Middle frontal gyrus (tissue), 1 donor: ENCODE data around the gene RSRC1.

Source experiments
- DNase-seq: peaks from one replicate; pipeline ENCODE4 v3.0.0-alpha.2; 2015; ENCODE audit warnings: low spot score; ENCODE audit errors: extremely low spot score

The RSRC1 gene

DNA sequence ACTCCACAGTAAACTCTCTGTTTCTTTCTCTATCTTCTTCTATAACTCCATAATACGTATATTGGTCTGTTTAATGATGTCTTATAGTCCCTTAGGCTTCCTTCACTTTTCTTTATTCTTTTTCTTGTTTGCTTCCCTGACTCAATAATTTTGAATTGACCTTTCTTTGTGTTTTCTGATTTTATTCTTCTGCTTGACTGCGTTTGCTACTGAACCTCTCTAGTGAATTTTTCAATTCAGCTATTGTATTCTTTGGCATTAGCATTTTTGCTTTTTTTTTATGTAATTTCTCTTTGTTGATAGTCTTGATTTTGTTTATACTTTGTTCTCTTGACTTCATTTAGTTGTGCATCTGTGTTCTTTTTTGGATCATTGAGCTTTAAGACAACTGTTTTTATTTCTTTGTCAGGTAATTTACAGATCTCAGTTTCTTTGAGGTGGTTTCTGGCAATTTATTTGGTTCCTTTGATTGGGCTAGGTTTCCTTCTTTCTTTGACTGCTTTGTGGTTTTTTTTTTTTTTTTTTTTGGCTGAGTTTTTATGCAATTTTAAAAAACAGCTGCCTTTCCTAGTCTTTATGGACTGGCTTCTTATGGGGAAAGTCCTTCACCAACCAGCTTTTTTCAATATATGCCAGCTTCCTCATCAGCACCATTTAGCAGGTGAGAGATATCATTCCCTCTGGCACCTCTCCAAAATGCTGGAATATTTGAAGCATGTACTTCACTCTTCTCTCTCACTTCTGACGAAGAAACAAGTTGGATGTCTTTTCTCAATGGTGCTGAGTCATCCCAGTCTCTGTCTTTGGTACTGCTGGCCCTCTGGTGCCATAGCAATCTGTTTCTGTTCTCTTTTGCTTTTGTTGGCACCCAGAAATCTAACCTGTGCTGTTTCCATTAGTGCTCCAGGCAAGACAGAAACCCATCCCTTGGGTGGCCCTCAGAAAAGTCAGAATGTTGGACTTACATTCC, 17.6 kb downstream of the RSRC1 start:
- no peak for DNase-seq

DNA sequence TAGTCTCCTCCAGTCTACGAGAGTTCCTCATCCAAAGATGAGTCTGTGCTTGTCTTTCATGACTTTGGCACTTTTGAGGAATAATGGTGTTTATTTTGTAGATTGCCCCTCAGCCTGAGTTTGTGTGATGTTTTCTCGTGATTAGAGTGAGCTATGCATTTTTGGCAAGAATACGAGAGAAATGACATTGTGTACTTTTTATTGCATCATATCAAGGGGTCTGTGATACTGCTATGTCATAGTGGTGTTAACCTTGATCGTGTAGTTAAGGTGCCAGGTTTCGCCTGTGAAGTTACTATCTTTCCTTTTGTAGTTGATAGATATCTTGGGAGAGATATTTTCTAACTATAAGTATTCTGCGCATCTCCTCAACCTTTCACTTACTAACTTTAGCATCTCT, 18.9 kb downstream of the RSRC1 start:
- DNase-seq = no peak

DNA sequence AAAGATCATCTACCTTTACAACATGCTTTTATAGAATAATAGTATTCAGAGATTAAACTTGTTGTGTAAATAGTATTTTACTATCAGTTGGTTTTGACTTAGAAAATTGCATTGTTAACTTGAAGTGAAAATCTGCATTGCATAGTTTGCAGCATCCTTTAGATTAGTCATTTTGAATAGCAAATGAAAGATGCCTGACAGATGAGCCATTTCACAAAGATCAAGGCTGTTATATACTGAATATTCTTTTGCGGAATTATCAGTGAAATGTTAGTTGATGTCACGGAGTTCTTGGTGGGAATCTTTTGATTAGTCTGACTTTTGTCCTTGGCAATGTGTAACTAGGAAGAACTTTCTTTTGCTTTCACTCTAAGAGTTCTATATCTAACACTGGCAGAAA, 24.5 kb downstream of the RSRC1 start:
- no peak for DNase-seq

DNA sequence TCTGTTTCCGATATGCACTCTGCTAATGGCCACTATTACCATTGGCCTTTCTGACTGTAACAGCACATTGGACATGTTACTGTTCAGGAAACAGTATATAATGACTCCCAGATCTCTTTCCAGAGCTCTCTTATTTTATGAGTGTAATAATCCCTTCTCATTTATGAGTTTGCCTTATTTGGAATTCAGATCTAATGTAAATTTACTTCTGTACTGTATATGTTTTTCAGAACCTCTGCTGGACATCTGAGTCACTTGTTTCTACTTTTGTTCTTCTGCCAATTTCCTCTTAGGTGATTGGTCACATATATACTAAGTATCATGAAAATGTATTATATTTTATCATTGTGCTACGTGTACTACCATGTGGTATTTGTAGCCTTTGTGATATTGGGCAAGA, 30.5 kb downstream of the RSRC1 start:
- DNase-seq = no peak

DNA sequence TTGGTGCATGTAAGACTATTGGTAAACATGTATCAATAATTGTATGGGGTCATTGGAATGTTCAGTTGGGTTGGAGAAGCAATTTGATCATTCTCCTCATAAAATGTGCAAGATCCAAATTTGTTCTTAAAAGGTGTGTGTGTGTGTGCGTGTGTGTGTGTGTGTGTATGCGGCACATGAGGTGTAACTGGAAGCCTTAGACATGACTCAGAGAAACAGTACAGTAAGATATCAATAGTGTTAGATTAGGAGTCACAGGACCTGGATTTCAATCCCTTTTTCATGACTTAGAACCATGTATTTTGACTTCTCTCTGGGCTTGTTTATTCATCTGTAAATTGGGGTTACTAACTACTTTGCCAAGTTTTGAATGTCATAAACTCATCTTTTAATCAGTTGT, 38.3 kb downstream of the RSRC1 start:
- no peak for DNase-seq

DNA sequence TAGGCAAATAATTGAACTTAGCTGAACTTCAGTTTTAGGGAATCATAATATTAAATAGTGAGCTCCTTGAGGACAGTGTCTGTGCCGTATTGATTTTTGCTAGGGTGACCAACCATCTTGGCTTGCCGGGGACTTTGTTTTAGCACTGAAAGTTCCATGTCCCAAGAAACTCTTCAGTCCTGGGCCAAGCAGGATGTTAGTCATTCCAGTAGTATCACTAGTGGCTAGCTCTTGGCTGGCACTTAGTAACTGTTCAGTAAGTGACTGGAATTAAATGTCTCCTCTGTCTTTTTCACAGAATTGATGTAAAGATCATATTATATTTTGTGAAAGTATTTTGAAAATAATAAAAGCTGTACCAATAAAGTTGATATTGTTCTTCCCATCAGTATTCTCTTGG, 42.3 kb downstream of the RSRC1 start:
- no peak for DNase-seq

DNA sequence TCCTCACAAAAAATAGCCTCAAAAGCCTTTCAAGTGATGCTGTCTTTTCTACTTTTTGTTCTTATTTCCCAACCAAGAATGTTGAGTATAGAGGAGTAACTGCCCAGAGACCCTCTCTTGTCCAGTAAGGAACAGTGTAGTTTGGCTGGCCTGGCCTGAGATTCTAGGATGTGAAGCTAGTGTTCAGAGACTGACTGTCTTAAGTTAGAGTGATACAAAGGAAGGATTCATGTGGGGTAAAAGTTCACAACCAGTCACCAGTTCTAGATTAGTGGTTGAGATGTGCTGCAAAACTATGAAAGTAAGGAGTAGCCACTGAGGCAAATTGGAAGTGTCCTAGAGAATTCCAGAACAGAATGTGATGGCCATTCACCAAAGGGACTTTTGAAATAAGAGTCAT, 49.1 kb downstream of the RSRC1 start:
- DNase-seq = no peak

DNA sequence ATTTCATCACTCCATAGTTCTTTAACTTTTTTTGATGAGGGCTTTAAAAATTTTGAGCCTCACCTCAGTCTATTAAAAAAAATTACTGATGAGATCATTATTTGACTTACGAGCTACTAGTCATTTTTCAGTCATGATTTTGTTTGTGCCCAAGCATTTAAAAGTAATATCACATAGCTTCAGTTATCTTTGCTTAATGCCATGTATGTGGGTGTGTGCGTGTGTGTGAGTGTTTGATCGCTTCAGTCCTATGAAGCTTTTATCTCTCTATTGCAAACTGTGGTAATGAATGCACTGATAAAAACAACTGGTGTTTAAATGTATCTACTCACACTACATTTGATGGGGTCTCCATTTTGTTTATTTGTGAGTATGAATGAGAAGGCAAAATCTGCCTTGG, 49.8 kb downstream of the RSRC1 start:
- no peak for DNase-seq

DNA sequence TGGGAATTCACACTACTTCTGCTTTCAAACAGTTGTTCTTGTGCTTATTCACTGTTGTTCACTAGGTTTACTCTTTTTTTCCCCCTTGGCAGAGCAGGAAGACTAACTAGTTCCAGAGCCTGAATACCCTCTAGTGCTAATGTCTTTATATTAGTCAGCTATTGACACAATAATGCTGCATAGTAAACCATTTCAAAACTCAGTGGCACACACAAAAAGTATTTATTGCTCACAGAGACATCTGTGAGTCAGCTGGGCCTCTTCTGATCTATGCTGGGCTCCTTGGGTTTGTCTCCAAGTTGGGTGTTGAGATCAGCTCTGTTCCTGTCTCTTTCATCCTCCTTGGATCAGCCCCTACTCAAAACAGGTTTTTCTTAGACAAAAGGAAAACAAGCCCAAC, 51.1 kb downstream of the RSRC1 start:
- DNase-seq = no peak

DNA sequence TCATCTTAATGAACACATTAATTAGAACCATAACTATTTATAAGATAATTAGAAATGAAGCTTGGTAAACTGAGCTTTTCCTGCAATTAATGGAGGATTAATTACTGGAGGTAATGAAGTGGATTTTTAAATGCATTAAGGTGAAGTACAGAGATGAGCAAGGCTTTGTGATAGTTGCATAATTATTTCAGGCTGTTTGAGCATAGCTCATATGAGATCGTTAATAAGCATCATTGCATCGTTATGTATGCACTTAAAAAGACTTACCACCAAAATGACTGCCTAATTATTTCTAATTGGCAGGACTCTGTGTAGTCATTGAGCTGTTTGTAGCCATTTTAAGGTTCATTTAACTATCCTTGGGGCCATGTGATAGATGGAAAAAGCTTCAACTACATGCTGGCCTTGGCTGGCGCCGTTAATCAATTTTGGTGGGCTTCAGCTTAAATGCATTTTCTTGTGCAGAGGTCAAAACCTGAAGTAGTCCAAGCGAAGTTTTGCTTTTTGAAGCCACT, 55.3 kb downstream of the RSRC1 start:
- DNase-seq = no peak

DNA sequence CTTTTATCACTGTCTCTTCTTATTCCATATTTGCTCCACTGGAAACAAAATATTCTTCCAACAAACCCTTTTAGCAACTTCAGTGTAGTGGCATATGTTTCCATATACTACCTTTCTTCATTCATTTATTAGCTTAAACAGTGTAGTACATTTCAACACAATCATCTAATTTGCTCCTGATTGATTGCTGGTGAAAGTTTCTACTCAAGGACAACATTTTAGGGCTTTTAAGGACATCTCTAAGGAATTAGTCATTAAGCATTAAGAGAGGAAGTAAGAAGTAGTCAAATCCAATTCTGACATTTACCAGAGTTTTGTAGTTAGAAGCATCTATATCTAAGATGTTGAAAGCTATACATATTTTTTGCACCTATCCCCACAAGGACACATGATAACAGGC, 55.8 kb downstream of the RSRC1 start:
- no peak for DNase-seq

DNA sequence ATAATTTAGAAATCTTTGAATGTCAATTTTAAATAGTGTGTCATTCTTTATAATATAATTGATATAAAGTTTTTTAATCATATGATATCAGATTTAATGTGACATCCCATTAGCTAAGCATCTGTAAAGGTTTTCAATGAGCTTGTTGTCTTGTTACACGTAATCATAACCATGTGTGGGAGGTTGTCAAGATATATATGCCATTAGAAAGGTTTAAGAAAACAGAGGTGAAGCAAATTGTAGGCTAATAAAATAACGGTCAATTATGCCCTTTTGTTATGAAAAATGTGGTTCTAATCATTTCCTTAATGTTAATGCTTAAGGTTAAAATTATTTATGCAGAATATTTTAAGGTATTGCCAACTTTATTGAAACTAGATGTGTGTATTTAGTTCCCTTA, 56.3 kb downstream of the RSRC1 start:
- DNase-seq = no peak

DNA sequence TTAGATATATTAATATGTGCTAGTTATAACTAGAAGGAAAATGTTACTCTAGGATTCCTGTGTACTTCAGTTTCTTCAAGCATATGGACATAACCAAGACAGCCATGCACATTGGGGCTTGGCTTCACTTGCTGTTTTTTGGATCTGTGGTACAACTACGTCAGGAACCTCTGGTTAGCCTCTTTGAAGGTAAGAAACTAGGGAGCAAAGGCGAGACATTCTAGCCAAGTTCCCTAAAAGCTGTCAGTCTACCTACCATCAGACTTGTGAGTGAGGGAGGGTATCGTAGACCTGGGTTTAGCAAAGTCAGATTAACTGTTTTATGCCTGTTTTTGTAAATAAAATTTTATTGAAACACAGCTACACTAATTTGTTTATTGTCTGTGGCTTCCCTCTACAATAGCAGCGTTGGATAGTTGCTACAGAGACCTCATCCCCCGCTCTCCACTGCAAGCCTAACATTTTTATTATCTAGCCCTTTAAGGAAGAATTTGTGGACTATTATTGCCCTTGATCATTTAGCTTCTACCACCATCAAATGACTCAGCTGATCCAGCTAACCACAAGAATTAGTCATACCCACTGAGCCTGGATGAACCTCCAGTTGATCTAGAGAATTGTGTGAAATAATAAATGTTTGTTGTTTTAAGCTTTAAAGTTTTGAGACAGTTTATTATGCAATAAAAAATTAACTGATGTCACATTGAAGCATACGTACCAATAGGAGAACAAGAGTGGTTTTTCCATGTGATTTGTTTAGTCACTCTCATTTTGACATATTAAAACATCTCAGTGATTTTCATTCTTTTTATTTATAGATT, 58.1 kb downstream of the RSRC1 start:
- no peak for DNase-seq

DNA sequence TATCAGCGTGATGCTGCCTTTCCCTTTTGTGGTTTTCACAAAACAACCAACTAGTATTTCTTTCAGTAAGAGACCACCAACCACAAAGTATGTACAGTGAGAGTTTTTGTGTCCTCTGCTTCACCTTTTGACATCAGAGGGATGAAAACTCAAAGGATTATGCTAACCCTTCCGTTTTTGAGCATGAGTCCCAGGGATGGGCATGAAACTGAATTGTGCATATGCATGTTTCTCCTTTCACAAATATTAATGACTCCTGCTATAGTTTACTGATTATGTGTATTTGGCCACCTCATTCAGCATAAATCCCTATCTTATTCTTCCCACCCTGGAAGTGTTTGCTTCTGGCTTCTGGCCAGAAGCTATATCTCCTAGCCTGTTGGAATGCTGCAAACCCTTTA, 59.2 kb downstream of the RSRC1 start:
- no peak for DNase-seq

DNA sequence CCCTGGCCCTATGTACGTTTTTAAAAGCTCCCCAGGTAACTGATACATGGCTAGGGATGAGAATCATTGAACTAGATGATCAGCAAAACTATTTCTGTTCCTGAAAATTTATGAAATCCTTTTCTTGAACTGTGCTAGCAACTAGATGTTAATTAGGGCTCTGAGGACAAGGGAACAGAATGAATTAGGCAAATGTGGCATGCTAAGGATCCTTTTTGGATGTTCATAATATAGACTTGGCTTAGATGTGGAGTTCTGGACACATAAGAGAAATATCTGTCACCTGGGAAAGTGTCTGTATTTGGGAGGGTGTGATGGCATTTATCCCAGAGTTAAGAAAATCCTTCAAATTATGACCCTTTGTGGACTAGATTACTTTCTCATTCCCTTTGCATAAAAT, 71.2 kb downstream of the RSRC1 start:
- DNase-seq = no peak

DNA sequence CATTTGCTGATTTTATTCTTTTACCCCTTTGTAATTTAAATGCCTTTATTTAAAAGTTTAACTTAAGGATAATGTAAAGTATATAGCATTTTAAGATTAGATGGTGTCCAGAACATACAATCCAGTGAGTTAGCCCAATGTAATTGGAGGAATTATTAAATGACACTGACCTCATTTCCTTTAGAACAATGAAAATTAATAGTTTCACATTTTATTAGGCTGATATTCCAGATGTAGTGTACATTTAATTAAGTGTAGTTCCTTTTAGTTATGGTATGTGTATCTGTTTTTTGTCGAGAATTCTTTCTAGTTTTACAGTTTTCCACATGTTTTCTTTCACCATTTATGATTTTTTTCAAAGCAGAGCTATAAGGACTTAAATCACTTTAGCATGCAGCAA, 75.8 kb downstream of the RSRC1 start:
- DNase-seq = no peak

DNA sequence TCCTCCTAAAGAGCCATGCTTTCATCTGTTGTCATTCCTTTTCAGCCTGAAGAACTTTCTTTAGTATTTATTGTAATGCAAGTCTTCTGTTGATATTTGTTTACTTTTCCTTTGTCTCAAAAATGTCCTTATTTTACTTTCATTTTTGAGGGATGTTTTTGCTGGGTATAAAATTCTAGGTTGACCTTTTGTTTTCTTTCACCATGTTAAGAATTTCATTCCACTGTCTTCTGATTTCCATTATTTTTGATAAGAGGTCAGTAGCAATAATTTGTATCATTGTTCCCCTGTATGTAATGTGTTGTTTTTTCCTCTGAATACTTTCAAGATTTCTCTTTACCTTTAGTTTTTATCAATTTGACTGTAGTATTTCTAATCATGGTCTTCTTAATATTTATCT, 91.1 kb downstream of the RSRC1 start:
- no peak for DNase-seq

DNA sequence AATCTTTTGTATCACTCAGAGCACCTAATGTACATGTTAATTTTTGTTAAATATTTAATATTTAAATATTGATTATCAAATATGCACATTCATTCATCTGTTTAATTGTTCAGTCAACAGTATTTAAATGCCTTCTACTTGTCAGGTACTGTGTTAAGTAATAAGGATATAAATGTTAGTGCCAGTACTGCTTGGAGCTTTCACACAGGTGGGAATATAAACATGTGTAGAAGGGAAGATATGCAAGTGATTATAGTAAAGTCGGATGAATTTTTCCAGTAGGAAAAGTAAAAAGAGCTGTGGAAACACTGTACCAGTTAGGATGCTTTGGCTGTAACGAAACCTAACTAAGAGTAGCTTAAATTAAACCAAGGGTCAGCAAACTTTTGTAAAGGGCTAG, 95.4 kb downstream of the RSRC1 start:
- no peak for DNase-seq

DNA sequence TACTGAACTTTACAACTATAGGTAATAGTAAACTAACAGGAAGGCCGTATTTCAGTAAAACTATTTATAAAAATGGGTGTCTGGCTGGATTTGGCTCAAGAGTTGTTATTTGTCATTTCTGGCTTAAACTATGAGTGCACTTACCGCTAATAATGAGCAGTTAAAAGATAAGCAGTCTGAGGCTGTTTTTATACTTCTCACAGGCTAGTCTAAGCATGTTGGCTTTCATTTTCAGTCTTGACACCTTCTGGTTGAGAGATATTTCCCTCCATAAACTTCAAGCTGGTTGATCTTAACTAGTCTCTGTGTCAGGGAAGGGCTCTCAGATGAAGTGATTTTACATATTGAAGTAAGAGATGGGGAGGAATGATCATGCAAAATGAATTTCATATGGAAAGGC, 96.1 kb downstream of the RSRC1 start:
- no peak for DNase-seq

DNA sequence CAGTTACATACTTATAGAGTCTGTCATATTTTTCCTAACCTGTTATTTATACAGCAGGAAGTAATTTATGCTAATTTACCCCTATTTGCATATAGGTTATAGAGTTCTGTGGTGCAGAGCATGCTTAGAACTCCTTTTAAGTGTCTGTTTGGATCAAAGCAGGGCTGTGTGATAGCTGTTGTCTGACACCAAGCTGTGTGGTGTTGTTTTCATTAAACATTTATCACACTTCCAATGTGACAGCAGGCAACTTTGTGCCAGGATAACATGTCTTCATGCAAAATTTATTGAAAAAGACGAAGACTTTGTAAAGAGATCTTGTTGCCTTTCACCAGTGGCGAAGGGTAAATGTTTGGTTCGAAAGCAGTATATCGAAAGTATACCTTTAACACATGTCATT, 100.2 kb downstream of the RSRC1 start:
- no peak for DNase-seq

DNA sequence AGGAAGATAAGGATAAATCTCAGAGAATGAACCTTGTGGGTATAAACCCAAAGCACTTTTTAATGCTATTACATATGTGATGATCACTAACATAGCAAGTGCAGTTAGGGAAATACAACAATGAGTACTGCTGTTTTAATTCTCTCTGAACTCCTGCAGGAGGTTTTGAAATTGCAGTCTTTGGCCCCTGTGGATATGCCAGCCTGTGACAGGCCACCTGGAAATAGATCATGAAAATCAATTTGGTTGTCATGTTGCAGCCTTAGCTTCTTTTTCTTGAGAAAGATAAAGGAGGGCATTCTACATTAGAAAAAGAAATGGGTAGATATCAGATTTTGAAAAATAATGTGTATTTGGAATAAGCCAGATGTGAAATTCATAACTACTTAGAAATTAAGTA, 103.6 kb downstream of the RSRC1 start:
- no peak for DNase-seq

DNA sequence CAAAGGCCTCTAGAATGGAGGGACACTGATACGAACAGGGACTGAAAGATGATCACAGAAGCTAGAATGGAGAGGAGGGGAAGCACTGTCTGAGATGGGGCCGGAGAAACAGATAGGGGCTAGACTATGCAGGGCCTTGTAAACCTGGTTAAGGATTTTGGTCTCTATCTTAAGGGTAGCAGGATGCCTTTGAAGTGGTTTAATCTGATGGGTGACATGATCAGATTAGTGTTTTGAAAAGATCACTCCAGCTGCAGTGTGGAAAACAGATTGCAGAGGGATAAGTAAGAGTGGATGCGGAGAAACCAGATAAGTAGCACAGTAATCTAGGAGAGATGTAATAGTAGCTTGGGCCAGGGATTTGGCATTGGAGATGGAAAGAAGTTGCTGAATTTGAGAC, 108.1 kb downstream of the RSRC1 start:
- no peak for DNase-seq
